HCT116 (cell line): ENCODE data around the gene ARHGEF39. TPM values are rescaled to one million over a fixed set of nuclear protein-coding genes. Genes with fewer than 3 reads are reported as not detected.

Source experiments
- ATAC-seq: fragments of 200-7000 bp; cut with Tn5 transposase; 2 replicates; pipeline ENCODE4 v1.9.1; 2020; ENCODE audit warnings: mild to moderate bottlenecking, moderate library complexity
- BruUV-seq: library from RNA; stranded (reverse); fragments of 400-500 nt; replicated peaks from 2 replicates; lab custom pipeline; 2021; lab: Mats Ljungman, UMichigan
- CTCF ChIA-PET: fragments of 300-600 bp; sonication (Branson Sonifier 250); formaldehyde crosslinking; loops from one replicate; lab custom pipeline; 2021; ENCODE audit warnings: antibody characterized with exemption; lab: Charles Lee
- POLR2A ChIA-PET: fragments of 300-600, 350-600 bp; sonication (Branson Sonifier 250); formaldehyde crosslinking; loops from one replicate; lab custom pipeline; 2021; ENCODE audit warnings: antibody characterized with exemption; lab: Charles Lee
- RAD21 ChIA-PET, 2 experiments: fragments of 300-600 bp; sonication (Branson Sonifier 250); formaldehyde crosslinking; loops; one replicate each; lab custom pipeline; 2023; ENCODE audit warnings: low total read pairs in 2 of 2; ENCODE audit not compliant: uncharacterized antibody in 2 of 2, unreplicated experiment in 2 of 2, low non-redundant PET in 1 of 2; lab: Charles Lee
- DNase-seq: peaks from one replicate; pipeline ENCODE4 v3.0.0-alpha.2; 2010; ENCODE audit warnings: low read depth, low spot score
- H2AFZ ChIP-seq: fragments of 200-600 bp; shearing (Covaris generic), sonication (generic); 2 replicates; pipeline ENCODE4 v1.6.1; 2017; ENCODE audit warnings: low read depth, mixed run types, mixed read lengths, antibody characterized with exemption, low read length; ENCODE audit not compliant: poor library complexity, severe bottlenecking
- H3K27ac ChIP-seq: 2 replicates; pipeline ENCODE4 v1.5.1; 2012; ENCODE audit warnings: low read depth, low read length
- H3K27me3 ChIP-seq: fragments of 200-600 bp; sonication (generic); 2 replicates; pipeline ENCODE4 v1.6.1; 2016; ENCODE audit warnings: mixed run types, low read length, mixed read lengths; ENCODE audit not compliant: insufficient read depth
- H3K36me3 ChIP-seq, 2 experiments: fragments of 200-500 bp in 1 of 2; fragments of 200-600 bp in 1 of 2; sonication (Bioruptor generic) in 1 of 2; sonication (generic) in 1 of 2; 2 replicates each; pipeline versions ENCODE4 v1.5.1 to v1.6.1; 2014 to 2016; ENCODE audit warnings: low read length in 2 of 2, inconsistent platforms in 1 of 2, mixed read lengths in 1 of 2, mixed run types in 1 of 2; ENCODE audit not compliant: insufficient read depth in 2 of 2, control insufficient read depth in 1 of 2
- H3K4me1 ChIP-seq, 2 experiments: fragments of 200-600 bp in 1 of 2; sonication (generic) in 1 of 2; 2 replicates each; pipeline versions ENCODE4 v1.5.1 to v1.6.1; 2012 to 2017; ENCODE audit warnings: low read length in 2 of 2, inconsistent platforms in 1 of 2, mild to moderate bottlenecking in 1 of 2, mixed read lengths in 1 of 2, mixed run types in 1 of 2, moderate library complexity in 1 of 2; ENCODE audit not compliant: insufficient read depth in 2 of 2, control insufficient read depth in 1 of 2
- H3K4me2 ChIP-seq: fragments of 200-600 bp; sonication (generic); 2 replicates; pipeline ENCODE4 v1.6.1; 2017; ENCODE audit warnings: mixed run types, low read length, mixed read lengths
- H3K4me3 ChIP-seq, 2 experiments: fragments of 200-600 bp in 1 of 2; sonication (generic) in 1 of 2; replicated peaks in 1 of 2; 2 replicates each; pipeline ENCODE4 v1.5.1; 2011 to 2016; ENCODE audit warnings: low read length in 2 of 2, control low read depth in 1 of 2, low read depth in 1 of 2, mild to moderate bottlenecking in 1 of 2, mixed read lengths in 1 of 2, mixed run types in 1 of 2
- H3K79me2 ChIP-seq: fragments of 200-600 bp; sonication (generic); 2 replicates; pipeline ENCODE4 v1.6.1; 2017; ENCODE audit warnings: mild to moderate bottlenecking, mixed run types, low read length, moderate library complexity, mixed read lengths; ENCODE audit not compliant: insufficient read depth
- H3K9ac ChIP-seq: fragments of 200-600 bp; sonication (generic); 2 replicates; pipeline ENCODE4 v1.6.1; 2016; ENCODE audit warnings: low read length, mixed read lengths
- H3K9me2 ChIP-seq: fragments of 200-600 bp; sonication (generic), shearing (Covaris generic); 2 replicates; pipeline ENCODE4 v1.6.1; 2017; ENCODE audit warnings: mixed run types, mild to moderate bottlenecking, moderate library complexity; ENCODE audit not compliant: insufficient read depth
- H3K9me3 ChIP-seq, 2 experiments: fragments of 200-500 bp in 1 of 2; fragments of 200-600 bp in 1 of 2; sonication (Bioruptor generic) in 1 of 2; sonication (generic) in 1 of 2; 2 replicates each; pipeline ENCODE4 v1.6.1; 2014 to 2017; ENCODE audit warnings: low read length in 2 of 2, mixed read lengths in 2 of 2, inconsistent platforms in 1 of 2, low read depth in 1 of 2, mild to moderate bottlenecking in 1 of 2, mixed run types in 1 of 2, moderate library complexity in 1 of 2; ENCODE audit not compliant: control insufficient read depth in 1 of 2, insufficient read depth in 1 of 2
- H4K20me1 ChIP-seq: fragments of 200-600 bp; sonication (generic), shearing (Covaris generic); 2 replicates; pipeline ENCODE4 v1.6.1; 2017; ENCODE audit warnings: mixed run types, mild to moderate bottlenecking, moderate library complexity; ENCODE audit not compliant: insufficient read depth
- CBX3 ChIP-seq: IDR thresholded peaks from 2 replicates; pipeline ENCODE4 v1.6.1; 2012; ENCODE audit warnings: low read depth
- CEBPB ChIP-seq: IDR thresholded peaks from 2 replicates; pipeline ENCODE4 v1.6.1; 2012; ENCODE audit warnings: low read depth
- ELF1 ChIP-seq: IDR thresholded peaks from 2 replicates; pipeline ENCODE4 v1.6.1; 2012; ENCODE audit warnings: low read depth, borderline replicate concordance
- FOSL1 ChIP-seq: IDR thresholded peaks from 2 replicates; pipeline ENCODE4 v1.6.1; 2012; ENCODE audit warnings: low read depth
- JUND ChIP-seq: IDR thresholded peaks from 2 replicates; pipeline ENCODE4 v1.6.1; 2012
- POLR2AphosphoS5 ChIP-seq: IDR thresholded peaks from 2 replicates; pipeline ENCODE4 v1.6.1; 2011; ENCODE audit warnings: mild to moderate bottlenecking, low read depth, low read length, moderate library complexity
- SRF ChIP-seq: IDR thresholded peaks from 2 replicates; pipeline ENCODE4 v1.6.1; 2012; ENCODE audit warnings: low read depth
- ZBTB33 ChIP-seq: IDR thresholded peaks from 2 replicates; pipeline ENCODE4 v1.6.1; 2011; ENCODE audit warnings: mild to moderate bottlenecking, low read length, moderate library complexity; ENCODE audit not compliant: insufficient replicate concordance; ENCODE audit errors: extremely low read depth
- intact Hi-C: fragments of 100-400 bp; cut with micrococcal nuclease; formaldehyde crosslinking; loops from 2 replicates; pipeline ENCODE4 v1.10.0; 2022
- total RNA-seq: library from RNA; stranded (reverse); gene quantifications from one replicate; pipeline ENCODE4 v1.2.1, GENCODE V29; 2021; ENCODE audit not compliant: unreplicated experiment

Gene ARHGEF39
- total RNA-seq, 1 experiment from 2014 or later: 29.8 TPM

GRCh38 chr9:35691757-35692301 lies 26.8 kb upstream of the ARHGEF39 start:
- intact Hi-C loops: loop anchor here (2.0 to 5.0 kb wide), 2 partner anchors 35 kb away; no protein-coding TSS in a partner anchor
- Histone ChIP-seq H4K20me1 (no peaks in the 10 kb centered on the region), H3K4me2 (peak overlapping the region; percentile 90; the same call in 1 of the 2 replicates), H3K36me3 (peaks cover 7 to 25% of the 10 kb centered on the region in 2 experiments; a peak in 3 of 4 replicates), H3K9me2 (no peaks in the 10 kb centered on the region), H3K4me1 (peaks cover 18 to 33% of the 10 kb centered on the region in 2 experiments), H3K27me3 (no peaks in the 10 kb centered on the region), H2AFZ (no peak overlapping the region), H3K9ac (no peak overlapping the region), H3K79me2 (peaks cover 29% of the 10 kb centered on the region), H3K27ac (no peak overlapping the region), H3K9me3 (no peaks in the 10 kb centered on the region), H3K4me3 (no peak overlapping the region)
- ChIA-PET POLR2A (interaction anchor here (0.8 kb wide), 1 partner anchor 41 kb away, joined by 5 read pairs; the partner anchor contains the start of genes CREB3 and TLN1), CTCF (no interaction called here), RAD21 (interaction anchor here in 1 of 2 experiments (1.2 kb wide), 1 partner anchor 45 kb away, joined by 3 read pairs; no protein-coding TSS in a partner anchor)
- no peak for DNase-seq
- no TSS peak for BruUV-seq
- ATAC-seq: no peak
- no peak for TF ChIP-seq ZBTB33
- TF ChIP-seq POLR2AphosphoS5: no peak
- TF ChIP-seq CEBPB: no peak
- TF ChIP-seq CBX3: no peak
- no peak for TF ChIP-seq ELF1
- no peak for TF ChIP-seq JUND
- TF ChIP-seq SRF: no peak
- no peak for TF ChIP-seq FOSL1
